GM12864 (cell line): Measurements from ENCODE around the gene SMPD1.

Experiments
- DNase-seq: peaks from one replicate; pipeline ENCODE4 v3.0.0-alpha.2; 2011; ENCODE audit warnings: low read depth
- H3K4me3 ChIP-seq: 2 replicates; pipeline ENCODE4 v1.5.1; 2011; ENCODE audit warnings: mild to moderate bottlenecking, low read depth, low read length, control low read depth
- TF ChIP-seq, protein P1 (sequence below): IDR thresholded peaks from 2 replicates; pipeline ENCODE4 v1.5.1; 2011; ENCODE audit warnings: low read depth, mild to moderate bottlenecking, moderate library complexity, low read length, control low read depth, inconsistent platforms; ENCODE audit errors: missing control alignments

The SMPD1 gene

GRCh38 chr11:6365659-6366058, 24.6 kb upstream of the SMPD1 start:
- TF ChIP-seq, protein P1, sequence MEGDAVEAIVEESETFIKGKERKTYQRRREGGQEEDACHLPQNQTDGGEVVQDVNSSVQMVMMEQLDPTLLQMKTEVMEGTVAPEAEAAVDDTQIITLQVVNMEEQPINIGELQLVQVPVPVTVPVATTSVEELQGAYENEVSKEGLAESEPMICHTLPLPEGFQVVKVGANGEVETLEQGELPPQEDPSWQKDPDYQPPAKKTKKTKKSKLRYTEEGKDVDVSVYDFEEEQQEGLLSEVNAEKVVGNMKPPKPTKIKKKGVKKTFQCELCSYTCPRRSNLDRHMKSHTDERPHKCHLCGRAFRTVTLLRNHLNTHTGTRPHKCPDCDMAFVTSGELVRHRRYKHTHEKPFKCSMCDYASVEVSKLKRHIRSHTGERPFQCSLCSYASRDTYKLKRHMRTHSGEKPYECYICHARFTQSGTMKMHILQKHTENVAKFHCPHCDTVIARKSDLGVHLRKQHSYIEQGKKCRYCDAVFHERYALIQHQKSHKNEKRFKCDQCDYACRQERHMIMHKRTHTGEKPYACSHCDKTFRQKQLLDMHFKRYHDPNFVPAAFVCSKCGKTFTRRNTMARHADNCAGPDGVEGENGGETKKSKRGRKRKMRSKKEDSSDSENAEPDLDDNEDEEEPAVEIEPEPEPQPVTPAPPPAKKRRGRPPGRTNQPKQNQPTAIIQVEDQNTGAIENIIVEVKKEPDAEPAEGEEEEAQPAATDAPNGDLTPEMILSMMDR, result no peak
- H3K4me3 ChIP-seq, result no peak overlapping the region
- no peak for DNase-seq

DNA sequence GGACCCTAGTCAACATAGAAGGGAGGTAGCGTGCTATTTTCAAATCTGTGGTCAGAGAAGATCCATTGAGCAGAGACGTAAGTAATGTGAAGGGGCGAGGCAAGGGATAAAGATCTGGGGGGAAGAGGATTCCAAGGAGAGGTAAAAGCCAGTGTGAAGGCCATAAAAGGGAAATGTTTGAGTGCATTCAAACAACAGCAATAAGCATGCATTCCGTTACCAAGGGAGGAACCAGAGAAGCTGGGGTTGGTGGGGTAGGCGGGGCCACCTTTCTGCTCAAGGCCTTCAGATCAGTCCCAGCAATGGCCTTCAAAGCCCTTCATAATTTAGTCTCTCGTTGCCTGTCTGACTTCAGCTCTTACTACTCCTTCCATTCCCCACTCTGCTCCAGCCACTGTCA, 18.4 kb upstream of the SMPD1 start:
- no peak for DNase-seq
- TF ChIP-seq, protein P1, result no peak
- H3K4me3 ChIP-seq, result no peak overlapping the region

GRCh38 chr11:6377902-6378639, 12.2 kb upstream of the SMPD1 start:
- no peak for DNase-seq
- no peak overlapping the region for H3K4me3 ChIP-seq
- TF ChIP-seq, protein P1, result no peak

DNA sequence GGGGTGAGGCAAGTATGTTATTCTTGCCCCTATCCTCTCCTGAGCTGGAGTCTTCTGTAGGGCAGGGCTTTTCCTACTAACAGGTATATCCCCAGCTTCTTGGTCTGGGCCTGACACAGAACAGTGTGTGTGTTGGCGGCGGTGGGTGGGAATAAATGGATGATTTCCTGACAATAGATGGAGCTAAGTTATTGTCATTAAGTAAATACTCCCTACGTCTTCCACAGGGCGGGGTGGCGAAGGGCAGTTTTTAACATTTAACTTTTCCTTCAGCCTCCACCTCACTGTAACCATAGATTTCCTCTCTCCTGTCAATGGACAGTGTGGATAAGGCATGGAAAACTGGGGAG, 11.7 kb upstream of the SMPD1 start:
- DNase-seq, result no peak
- no peak overlapping the region for H3K4me3 ChIP-seq
- TF ChIP-seq, protein P1, result no peak

DNA sequence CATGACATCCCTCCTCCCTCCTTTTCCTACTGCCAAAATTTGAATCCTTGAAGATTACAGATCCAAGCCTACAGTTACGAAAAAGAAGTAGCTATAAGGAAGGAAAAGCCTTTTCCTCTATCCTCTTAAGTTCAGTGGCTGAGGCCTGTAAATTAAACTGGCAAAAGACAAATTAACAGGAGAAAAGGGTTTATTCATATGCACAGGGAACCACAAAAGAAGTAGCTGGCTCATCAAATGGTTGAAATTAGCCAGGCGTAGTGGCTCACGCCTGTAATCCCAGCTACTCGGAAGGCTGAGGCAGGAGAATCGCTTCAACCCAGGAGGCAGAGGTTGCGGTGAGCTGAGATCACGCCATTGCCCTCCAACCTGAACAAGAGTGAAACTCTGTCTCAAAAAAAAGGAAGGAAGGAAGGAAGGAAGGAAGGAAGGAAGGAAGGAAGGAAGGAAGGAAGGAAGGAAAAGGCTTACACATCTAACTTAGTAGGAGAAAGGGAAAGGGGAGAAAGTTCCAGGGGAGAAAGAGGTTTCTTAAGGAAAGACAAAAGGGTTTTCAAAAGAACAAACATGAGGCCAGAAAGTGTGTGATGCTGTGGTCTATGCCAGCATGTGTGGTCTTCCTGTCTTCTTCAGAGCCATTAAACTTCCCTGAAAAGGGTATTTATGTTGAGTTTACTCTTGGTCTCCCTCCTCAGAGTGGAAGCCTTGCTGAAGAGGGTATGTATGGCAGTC, 5.1 kb upstream of the SMPD1 start:
- TF ChIP-seq, protein P1, result no peak
- no peak overlapping the region for H3K4me3 ChIP-seq
- no peak for DNase-seq

GRCh38 chr11:6387811-6388599, 2.3 kb upstream of the SMPD1 start:
- no peak overlapping the region for H3K4me3 ChIP-seq
- no peak for DNase-seq
- TF ChIP-seq, protein P1, result no peak
